ENCODE measurements around the gene CIPC. TPM values are rescaled to one million over a fixed set of nuclear protein-coding genes. Genes with fewer than 3 reads are reported as not detected.

CIPC gene
- total and polyA plus RNA-seq, 2 of the 13 experiments (the other 11 are each of a cell fraction or from before 2014, with no cell fraction given) = 7.6 to 13.9 TPM

DNA sequence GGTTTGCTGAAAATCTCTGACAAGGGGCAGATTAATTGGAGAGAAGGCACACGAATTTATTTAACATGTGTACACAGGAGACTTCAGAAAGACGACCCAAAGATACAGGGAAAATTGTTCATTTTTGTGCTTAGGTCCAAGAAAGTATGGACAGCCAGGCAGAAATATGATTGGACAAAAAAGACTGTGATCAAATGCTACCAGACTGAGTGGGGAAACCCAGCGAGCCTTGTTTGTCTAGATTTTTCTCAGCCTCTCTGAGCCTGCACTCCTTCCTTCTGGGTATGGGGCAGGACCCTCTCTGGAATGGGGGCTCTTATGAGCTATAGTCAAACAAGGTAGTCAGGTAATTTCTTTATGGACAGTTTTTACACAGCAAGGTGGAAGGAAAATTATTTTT is 10.4 kb upstream of the CIPC start:
- Histone ChIP-seq H3K27ac (ENCODE audit: extremely low read length, insufficient read depth, low read length) (no peak overlapping the region), H3K4me2 (ENCODE audit: low read depth, low read length) (no peak overlapping the region), H3K27me3 (ENCODE audit: control insufficient read depth in 1 of 2, insufficient read depth in 2 of 2, low read length in 2 of 2) (0 out of 5 replicates have a peak, but pooled peaks cover 0 to 5% of the 10 kb centered on the region in 2 experiments), H3K4me3 (replicated peaks in 1 of 3; ENCODE audit: insufficient read depth in 1 of 3, low read depth in 2 of 3, low read length in 3 of 3) (no peak overlapping the region), H3K4me1 (ENCODE audit: insufficient read depth, low read length) (0 out of 2 replicates have a peak, but pooled peaks cover 9% of the 10 kb centered on the region), H4K20me1 (ENCODE audit: insufficient read depth, low read length) (no peaks in the 10 kb centered on the region), H3K79me2 (ENCODE audit: insufficient read depth, low read length) (no peaks in the 10 kb centered on the region), H3K9ac (ENCODE audit: insufficient read depth, low read depth, low read length) (no peak overlapping the region), H3K9me3 (ENCODE audit: low read length) (peaks cover 15% of the 10 kb centered on the region), H2AFZ (ENCODE audit: low read length) (no peak overlapping the region), H3K36me3 (replicated peaks in 1 of 2; ENCODE audit: control insufficient read depth in 1 of 2, insufficient read depth in 2 of 2, low read length in 2 of 2) (no peaks in the 10 kb centered on the region)
- BruUV-seq (replicated peaks) = no TSS peak
- WGBS (ENCODE audit: low lambda C conversion rate) = 0% methylated on average over 3 of the region's 3 CpGs
- in situ Hi-C loops (cut with HindIII; ENCODE audit: extremely low pct_ligation_motif_present, low pct_unique_long_range_greater_than_20kb) = no loop called here
- POLR2A ChIA-PET = no interaction called here
- DNase-seq (ENCODE audit: low spot score) = no peak
- FAIRE-seq = no peak
- intact Hi-C loops (cut with micrococcal nuclease; ENCODE audit: unreplicated experiment) = no loop called here
- no peak for TF ChIP-seq ZNF629 (CRISPR knock-in tag; conservative IDR thresholded peaks at IDR 0.05)
- TF ChIP-seq SRF (IDR thresholded peaks at IDR 0.05; ENCODE audit: low read depth, low read length) = no peak
- no peak for TF ChIP-seq ZSCAN25 (CRISPR knock-in tag; IDR thresholded peaks at IDR 0.05)
- TF ChIP-seq ZBTB38 (CRISPR knock-in tag; IDR thresholded peaks at IDR 0.05) = no peak
- TF ChIP-seq, protein P1, sequence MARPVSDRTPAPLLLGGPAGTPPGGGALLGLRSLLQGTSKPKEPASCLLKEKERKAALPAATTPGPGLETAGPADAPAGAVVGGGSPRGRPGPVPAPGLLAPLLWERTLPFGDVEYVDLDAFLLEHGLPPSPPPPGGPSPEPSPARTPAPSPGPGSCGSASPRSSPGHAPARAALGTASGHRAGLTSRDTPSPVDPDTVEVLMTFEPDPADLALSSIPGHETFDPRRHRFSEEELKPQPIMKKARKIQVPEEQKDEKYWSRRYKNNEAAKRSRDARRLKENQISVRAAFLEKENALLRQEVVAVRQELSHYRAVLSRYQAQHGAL (CRISPR knock-in tag; IDR thresholded peaks at IDR 0.05; ENCODE audit: not compliant biosample characterization) = no peak
- TF ChIP-seq, protein P2, sequence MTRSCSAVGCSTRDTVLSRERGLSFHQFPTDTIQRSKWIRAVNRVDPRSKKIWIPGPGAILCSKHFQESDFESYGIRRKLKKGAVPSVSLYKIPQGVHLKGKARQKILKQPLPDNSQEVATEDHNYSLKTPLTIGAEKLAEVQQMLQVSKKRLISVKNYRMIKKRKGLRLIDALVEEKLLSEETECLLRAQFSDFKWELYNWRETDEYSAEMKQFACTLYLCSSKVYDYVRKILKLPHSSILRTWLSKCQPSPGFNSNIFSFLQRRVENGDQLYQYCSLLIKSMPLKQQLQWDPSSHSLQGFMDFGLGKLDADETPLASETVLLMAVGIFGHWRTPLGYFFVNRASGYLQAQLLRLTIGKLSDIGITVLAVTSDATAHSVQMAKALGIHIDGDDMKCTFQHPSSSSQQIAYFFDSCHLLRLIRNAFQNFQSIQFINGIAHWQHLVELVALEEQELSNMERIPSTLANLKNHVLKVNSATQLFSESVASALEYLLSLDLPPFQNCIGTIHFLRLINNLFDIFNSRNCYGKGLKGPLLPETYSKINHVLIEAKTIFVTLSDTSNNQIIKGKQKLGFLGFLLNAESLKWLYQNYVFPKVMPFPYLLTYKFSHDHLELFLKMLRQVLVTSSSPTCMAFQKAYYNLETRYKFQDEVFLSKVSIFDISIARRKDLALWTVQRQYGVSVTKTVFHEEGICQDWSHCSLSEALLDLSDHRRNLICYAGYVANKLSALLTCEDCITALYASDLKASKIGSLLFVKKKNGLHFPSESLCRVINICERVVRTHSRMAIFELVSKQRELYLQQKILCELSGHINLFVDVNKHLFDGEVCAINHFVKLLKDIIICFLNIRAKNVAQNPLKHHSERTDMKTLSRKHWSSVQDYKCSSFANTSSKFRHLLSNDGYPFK (CRISPR knock-in tag; IDR thresholded peaks at IDR 0.05; ENCODE audit: borderline replicate concordance) = no peak
- TF ChIP-seq, protein P3, sequence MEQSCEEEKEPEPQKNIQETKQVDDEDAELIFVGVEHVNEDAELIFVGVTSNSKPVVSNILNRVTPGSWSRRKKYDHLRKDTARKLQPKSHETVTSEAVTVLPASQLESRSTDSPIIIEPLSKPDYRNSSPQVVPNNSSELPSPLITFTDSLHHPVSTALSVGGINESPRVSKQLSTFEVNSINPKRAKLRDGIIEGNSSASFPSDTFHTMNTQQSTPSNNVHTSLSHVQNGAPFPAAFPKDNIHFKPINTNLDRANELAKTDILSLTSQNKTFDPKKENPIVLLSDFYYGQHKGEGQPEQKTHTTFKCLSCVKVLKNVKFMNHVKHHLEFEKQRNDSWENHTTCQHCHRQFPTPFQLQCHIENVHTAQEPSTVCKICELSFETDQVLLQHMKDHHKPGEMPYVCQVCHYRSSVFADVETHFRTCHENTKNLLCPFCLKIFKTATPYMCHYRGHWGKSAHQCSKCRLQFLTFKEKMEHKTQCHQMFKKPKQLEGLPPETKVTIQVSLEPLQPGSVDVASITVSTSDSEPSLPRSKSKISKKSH (CRISPR knock-in tag; IDR thresholded peaks at IDR 0.05; ENCODE audit: borderline replicate concordance) = no peak
- TF ChIP-seq PAF1 (CRISPR knock-in tag; IDR thresholded peaks at IDR 0.05) = no peak
- TF ChIP-seq TGIF2 (CRISPR knock-in tag; IDR thresholded peaks at IDR 0.05) = no peak
- TF ChIP-seq SALL1 (CRISPR knock-in tag; IDR thresholded peaks at IDR 0.05) = no peak
- TF ChIP-seq ZNF572 (CRISPR knock-in tag; IDR thresholded peaks at IDR 0.05) = no peak
- TF ChIP-seq RFX3 (CRISPR knock-in tag; IDR thresholded peaks at IDR 0.05) = no peak
- no peak for TF ChIP-seq ZNF891 (CRISPR knock-in tag; IDR thresholded peaks at IDR 0.05)
- no peak for TF ChIP-seq HNRNPK (IDR thresholded peaks at IDR 0.05; ENCODE audit: low read depth, low read length, poor library complexity, severe bottlenecking)
- ATAC-seq = no peak
- CTCF ChIA-PET (ENCODE audit: low intra/inter-chr PET ratio, low total read pairs) = no interaction called here
